ENCODE results near the gene GKAP1. TPM values are rescaled to one million over a fixed set of nuclear protein-coding genes. Genes with fewer than 3 reads are reported as not detected.
"Not testable (repeated sequence)": the region's sequence is repeated elsewhere in the genome, so short reads cannot be mapped to it uniquely, and the experiment has no call there.

GKAP1 gene
- total RNA-seq (7.1 TPM), polyA plus RNA-seq (ENCODE audit: insufficient read depth, low read depth, low replicate concordance) (8.6 TPM)
- long read RNA-seq, donor 1, partial matches to known transcripts: 0 of 1 reads
- long read RNA-seq, donor 1, other reads (novel, unspliced or antisense): 0 of 1 reads
- long read RNA-seq, donor 2, partial matches to known transcripts: 0 of 1 reads
- long read RNA-seq, donor 2, other reads (novel, unspliced or antisense): 0 of 1 reads
- long read RNA-seq, donor 3: 0 reads
- long read RNA-seq, donor 4, partial matches to known transcripts: 0 of 2 reads
- long read RNA-seq, donor 4, other reads (novel, unspliced or antisense): 0 of 2 reads
- long read RNA-seq, donor 5: 0 reads
- long read RNA-seq, donor 6: 0 reads
- long read RNA-seq, donor 7, partial matches to known transcripts: 1 of 2 reads
- long read RNA-seq, donor 7, other reads (novel, unspliced or antisense): 1 of 2 reads
- long read RNA-seq, donor 8: 0 reads
- long read RNA-seq, donor 9: 0 reads
- long read RNA-seq, donor 10, partial matches to known transcripts: 0 of 2 reads
- long read RNA-seq, donor 10, other reads (novel, unspliced or antisense): 0 of 2 reads

DNA sequence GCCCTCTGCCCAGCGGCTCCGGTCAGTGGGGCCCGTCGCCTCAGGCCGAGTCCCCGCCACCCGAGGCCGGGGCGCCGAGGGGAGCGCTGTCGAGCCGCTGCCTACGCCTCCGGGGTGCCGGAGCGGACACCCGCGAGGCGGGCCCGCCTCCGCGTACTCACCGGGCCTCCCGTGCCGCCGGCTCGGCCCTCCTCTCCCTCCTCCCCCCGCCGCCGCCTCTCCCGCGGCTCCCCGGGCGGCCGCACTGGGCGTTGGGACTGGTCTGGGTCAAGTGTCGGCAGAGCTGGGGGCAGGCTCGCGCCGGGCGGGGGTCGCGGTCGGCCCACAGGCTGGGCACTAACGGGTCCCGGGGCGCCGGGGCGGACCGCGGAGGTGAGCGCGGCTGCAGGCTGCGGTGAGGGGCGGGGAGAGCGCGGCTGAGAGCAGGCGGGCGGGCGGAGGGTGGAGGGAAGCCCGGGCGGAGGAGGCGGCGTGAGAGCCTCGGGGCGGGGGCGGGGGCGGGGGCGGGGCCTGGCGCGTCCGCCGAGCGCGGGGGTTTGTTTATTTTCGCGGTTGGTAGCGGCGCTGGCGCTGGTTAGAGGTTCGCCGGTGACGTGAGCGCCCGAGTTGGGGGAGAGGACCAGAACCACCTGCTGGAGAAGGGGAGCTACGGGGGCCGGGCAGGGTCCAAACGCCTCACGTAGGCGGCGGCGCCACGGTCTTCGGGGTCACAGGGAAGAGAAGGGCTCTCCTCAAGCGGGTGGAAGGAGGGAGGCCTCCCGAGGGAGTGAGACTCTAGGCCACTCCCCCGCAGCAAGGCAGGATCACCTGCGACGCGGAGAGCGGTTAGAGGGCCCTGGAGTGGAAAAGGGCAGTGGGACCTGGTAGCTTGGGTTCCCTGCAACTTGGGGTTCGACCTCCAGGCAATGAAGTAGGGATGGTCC, at the start of gene GKAP1:
Gene GKAP1, minus strand, starts transcription at position 414 of the 923 bp plus-strand sequence. CDS start 11,252 bp downstream, outside the sequence.
- Histone ChIP-seq H3K27ac (ENCODE audit: low read depth in 2 of 2, low read length in 2 of 2) (peak within 1 kb of the TSS; percentile 53 to 67), H3K4me3 (ENCODE audit: low read length in 3 of 3) (peak within 1 kb of the TSS; percentile 44 to 61 (median 59)), H3K9ac (ENCODE audit: low read length in 3 of 3) (peak within 1 kb of the TSS in 1 of 3 donors; percentile 34)
- TF ChIP-seq, protein P1, sequence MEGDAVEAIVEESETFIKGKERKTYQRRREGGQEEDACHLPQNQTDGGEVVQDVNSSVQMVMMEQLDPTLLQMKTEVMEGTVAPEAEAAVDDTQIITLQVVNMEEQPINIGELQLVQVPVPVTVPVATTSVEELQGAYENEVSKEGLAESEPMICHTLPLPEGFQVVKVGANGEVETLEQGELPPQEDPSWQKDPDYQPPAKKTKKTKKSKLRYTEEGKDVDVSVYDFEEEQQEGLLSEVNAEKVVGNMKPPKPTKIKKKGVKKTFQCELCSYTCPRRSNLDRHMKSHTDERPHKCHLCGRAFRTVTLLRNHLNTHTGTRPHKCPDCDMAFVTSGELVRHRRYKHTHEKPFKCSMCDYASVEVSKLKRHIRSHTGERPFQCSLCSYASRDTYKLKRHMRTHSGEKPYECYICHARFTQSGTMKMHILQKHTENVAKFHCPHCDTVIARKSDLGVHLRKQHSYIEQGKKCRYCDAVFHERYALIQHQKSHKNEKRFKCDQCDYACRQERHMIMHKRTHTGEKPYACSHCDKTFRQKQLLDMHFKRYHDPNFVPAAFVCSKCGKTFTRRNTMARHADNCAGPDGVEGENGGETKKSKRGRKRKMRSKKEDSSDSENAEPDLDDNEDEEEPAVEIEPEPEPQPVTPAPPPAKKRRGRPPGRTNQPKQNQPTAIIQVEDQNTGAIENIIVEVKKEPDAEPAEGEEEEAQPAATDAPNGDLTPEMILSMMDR (IDR thresholded peaks at IDR 0.05; ENCODE audit: borderline replicate concordance, extremely low read depth, insufficient read depth): peak; percentile 22
- intact Hi-C loops (cut with DNase I); H3K4me1 ChIP-seq (ENCODE audit: control insufficient read depth in 2 of 3, insufficient read depth in 2 of 3, low read depth in 1 of 3, low read length in 3 of 3); H3K9me3 ChIP-seq (ENCODE audit: control insufficient read depth in 2 of 3, insufficient read depth in 1 of 3, low read length in 3 of 3); H3K36me3 ChIP-seq (ENCODE audit: control insufficient read depth in 2 of 3, insufficient read depth in 3 of 3, low read length in 3 of 3); H3K27me3 ChIP-seq (ENCODE audit: control insufficient read depth, insufficient read depth, low read length); FAIRE-seq: not testable (repeated sequence)
- peak; percentile 81 to 92 (median 86) for DNase-seq

DNA sequence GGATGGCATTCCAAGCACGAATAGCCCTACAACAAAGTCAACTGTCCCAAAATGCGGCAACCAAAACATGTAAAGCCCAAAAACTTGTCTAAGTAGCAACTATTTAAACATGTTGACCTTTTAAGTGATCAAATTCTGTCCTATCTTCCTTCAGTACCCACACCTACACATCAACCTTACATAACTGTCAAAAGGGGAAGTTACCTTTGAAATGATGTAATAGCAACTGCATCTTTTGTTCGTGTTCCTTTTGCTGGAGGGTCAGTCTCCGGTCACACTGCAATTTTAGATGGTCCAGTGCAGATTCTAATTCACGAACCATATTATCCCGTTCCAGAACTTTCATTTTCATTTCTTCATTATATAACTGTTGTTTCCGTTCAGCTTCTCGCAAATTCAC, 32.3 kb upstream of the GKAP1 start:
- H3K4me3 ChIP-seq (ENCODE audit: low read length in 3 of 3); DNase-seq; FAIRE-seq; H3K9ac ChIP-seq (ENCODE audit: low read length in 3 of 3); H3K36me3 ChIP-seq (ENCODE audit: control insufficient read depth in 2 of 3, insufficient read depth in 3 of 3, low read length in 3 of 3); H3K4me1 ChIP-seq (ENCODE audit: control insufficient read depth in 2 of 3, insufficient read depth in 2 of 3, low read depth in 1 of 3, low read length in 3 of 3); intact Hi-C loops (cut with DNase I); H3K27me3 ChIP-seq (ENCODE audit: control insufficient read depth, insufficient read depth, low read length); H3K27ac ChIP-seq (ENCODE audit: low read depth in 2 of 2, low read length in 2 of 2); H3K9me3 ChIP-seq (ENCODE audit: control insufficient read depth in 2 of 3, insufficient read depth in 1 of 3, low read length in 3 of 3): not testable (repeated sequence)

DNA sequence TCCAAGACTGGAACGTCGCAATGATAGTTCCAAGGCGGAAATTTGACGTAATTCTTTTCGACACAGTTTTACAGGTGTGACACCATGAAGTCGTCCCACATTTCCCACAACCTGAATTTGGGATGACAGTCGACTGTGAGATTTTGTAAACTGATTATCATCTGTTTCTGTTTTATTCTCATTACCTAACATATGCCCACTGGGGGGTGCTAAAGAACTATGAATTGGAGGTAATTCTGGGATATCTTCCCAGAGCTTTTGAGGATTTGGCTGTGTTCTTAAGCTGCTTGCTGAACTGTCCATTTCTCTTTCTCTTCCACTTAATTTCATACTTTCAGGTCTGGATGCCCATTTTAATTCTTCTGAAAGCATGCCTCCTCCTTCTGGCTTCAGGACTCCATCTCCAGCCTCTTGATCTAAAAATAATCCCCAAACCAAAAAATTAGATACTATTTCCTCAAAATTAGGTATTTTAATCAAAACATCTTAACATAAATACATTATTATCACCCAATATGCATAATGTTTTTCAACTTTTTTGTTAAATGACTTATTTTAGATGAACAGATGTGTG, 19.6 kb upstream of the GKAP1 start:
- H3K4me1 ChIP-seq (ENCODE audit: control insufficient read depth in 2 of 3, insufficient read depth in 2 of 3, low read depth in 1 of 3, low read length in 3 of 3); H3K9ac ChIP-seq (ENCODE audit: low read length in 3 of 3); H3K36me3 ChIP-seq (ENCODE audit: control insufficient read depth in 2 of 3, insufficient read depth in 3 of 3, low read length in 3 of 3); H3K9me3 ChIP-seq (ENCODE audit: control insufficient read depth in 2 of 3, insufficient read depth in 1 of 3, low read length in 3 of 3); H3K27ac ChIP-seq (ENCODE audit: low read depth in 2 of 2, low read length in 2 of 2); intact Hi-C loops (cut with DNase I); H3K4me3 ChIP-seq (ENCODE audit: low read length in 3 of 3); H3K27me3 ChIP-seq (ENCODE audit: control insufficient read depth, insufficient read depth, low read length); DNase-seq: not testable (repeated sequence)
- FAIRE-seq: peak; percentile 96

DNA sequence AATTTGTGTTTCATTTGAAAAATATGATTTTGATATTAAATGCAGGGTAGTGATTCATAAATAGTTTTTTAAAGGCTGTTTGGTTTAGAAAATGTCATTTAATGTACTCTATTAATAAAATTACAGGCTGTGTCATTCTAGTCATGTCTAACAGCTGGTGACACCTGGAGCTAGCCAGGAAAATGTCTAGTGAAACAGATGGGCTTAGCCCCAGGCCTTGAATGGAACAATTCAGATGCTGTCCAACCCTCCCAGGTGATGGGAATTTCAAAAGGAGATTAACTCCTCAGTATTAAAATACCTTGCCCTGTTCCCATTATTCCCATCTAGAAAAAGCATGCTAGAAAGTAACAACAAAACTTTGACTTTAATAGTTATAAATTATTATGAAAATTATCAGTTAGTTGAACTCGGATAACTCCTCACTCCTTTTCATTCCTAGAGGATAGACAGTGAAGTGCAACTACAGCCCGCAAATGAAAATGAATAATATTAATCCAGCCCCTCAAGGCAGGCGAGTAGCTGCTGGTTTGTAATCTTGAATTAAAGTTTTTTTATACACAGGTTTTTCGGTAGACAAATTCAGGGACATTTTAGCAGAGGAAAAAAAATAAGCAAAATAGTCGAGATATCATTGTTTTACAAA, 13.0 kb upstream of the GKAP1 start:
- H3K36me3 ChIP-seq (ENCODE audit: control insufficient read depth in 2 of 3, insufficient read depth in 3 of 3, low read length in 3 of 3); H3K27ac ChIP-seq (ENCODE audit: low read depth in 2 of 2, low read length in 2 of 2); H3K9ac ChIP-seq (ENCODE audit: low read length in 3 of 3); intact Hi-C loops (cut with DNase I); H3K27me3 ChIP-seq (ENCODE audit: control insufficient read depth, insufficient read depth, low read length); H3K4me3 ChIP-seq (ENCODE audit: low read length in 3 of 3); H3K9me3 ChIP-seq (ENCODE audit: control insufficient read depth in 2 of 3, insufficient read depth in 1 of 3, low read length in 3 of 3); H3K4me1 ChIP-seq (ENCODE audit: control insufficient read depth in 2 of 3, insufficient read depth in 2 of 3, low read depth in 1 of 3, low read length in 3 of 3); DNase-seq; FAIRE-seq: not testable (repeated sequence)

DNA sequence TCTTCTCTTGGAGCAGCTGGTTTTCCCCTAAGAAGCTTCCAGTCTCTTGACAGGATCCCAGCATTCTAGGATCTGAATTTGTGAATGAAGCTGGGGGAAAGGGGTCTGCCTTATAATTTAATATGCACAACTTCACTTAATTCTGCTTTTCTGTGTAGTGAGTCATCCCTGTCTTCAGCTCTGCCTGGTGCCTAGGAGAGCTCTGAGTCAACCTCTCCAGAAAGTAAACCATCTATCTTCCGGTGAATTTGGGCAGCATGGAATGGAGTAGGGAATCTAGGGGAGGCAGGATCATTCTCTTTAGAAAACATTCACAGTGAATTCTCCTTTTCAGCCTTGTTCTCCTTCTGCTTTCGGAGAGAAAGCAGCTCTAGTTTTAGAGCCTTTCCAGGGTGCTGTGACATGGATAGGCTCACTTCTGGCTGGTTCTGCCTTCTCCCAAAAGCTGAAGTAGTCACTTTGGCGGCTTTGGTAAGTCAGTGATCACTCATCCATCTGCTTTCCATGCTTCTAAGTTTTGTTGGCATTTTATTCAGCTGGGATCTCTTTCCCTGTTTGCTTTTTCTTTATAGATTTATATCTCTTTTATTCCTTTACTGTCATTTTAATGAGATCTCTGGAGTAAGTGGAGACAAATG, 7.5 kb upstream of the GKAP1 start:
- DNase-seq; H3K9me3 ChIP-seq (ENCODE audit: control insufficient read depth in 2 of 3, insufficient read depth in 1 of 3, low read length in 3 of 3); H3K36me3 ChIP-seq (ENCODE audit: control insufficient read depth in 2 of 3, insufficient read depth in 3 of 3, low read length in 3 of 3); H3K4me1 ChIP-seq (ENCODE audit: control insufficient read depth in 2 of 3, insufficient read depth in 2 of 3, low read depth in 1 of 3, low read length in 3 of 3); FAIRE-seq; H3K4me3 ChIP-seq (ENCODE audit: low read length in 3 of 3); H3K27me3 ChIP-seq (ENCODE audit: control insufficient read depth, insufficient read depth, low read length); H3K27ac ChIP-seq (ENCODE audit: low read depth in 2 of 2, low read length in 2 of 2); intact Hi-C loops (cut with DNase I); H3K9ac ChIP-seq (ENCODE audit: low read length in 3 of 3): not testable (repeated sequence)

DNA sequence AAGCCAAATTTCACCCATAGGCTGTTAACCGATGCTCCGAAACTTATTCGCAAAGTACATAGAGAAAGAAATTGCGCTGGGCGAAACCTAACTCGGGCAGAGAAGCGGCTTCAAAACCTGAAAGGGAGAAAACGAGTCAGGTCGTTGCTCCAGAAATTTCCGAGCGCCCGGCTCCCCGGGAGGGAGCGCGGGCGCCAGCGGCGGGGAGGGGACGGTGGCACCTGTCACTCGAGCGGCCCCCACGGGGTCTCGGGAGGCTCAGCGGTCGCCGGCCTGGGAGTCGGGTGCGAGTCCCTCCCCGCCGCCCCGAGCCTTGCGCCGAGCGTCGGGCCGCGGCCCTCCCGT, 586 bp downstream of the GKAP1 start:
- H3K27me3 ChIP-seq (ENCODE audit: control insufficient read depth, insufficient read depth, low read length); H3K9me3 ChIP-seq (ENCODE audit: control insufficient read depth in 2 of 3, insufficient read depth in 1 of 3, low read length in 3 of 3); H3K4me1 ChIP-seq (ENCODE audit: control insufficient read depth in 2 of 3, insufficient read depth in 2 of 3, low read depth in 1 of 3, low read length in 3 of 3); FAIRE-seq; intact Hi-C loops (cut with DNase I); H3K36me3 ChIP-seq (ENCODE audit: control insufficient read depth in 2 of 3, insufficient read depth in 3 of 3, low read length in 3 of 3): not testable (repeated sequence)
- peak overlapping the region in 1 of 3 donors; percentile 19 for H3K9ac ChIP-seq (ENCODE audit: low read length in 3 of 3)
- DNase-seq: peak in 2 of 5 donors; percentile 33 to 48
- peak overlapping the region; percentile 43 to 53 for H3K27ac ChIP-seq (ENCODE audit: low read depth in 2 of 2, low read length in 2 of 2)
- peak overlapping the region; percentile 44 to 61 (median 59) for H3K4me3 ChIP-seq (ENCODE audit: low read length in 3 of 3)

Measured in kidney (tissue), 22 donors.